HepG2 (cell line): Measurements from ENCODE around the gene DOK4. TPM values are rescaled to one million over a fixed set of nuclear protein-coding genes. Genes with fewer than 3 reads are reported as not detected.
A peak's percentile ranks its signal among the peaks of the same experiment; 100 is the strongest.

Experiments
- AKAP8 ChIP-seq: sonication (generic); formaldehyde crosslinking; IDR thresholded peaks from 2 replicates; pipeline ENCODE4 v1.5.1; 2020; ENCODE audit warnings: mild to moderate bottlenecking, missing genetic modification reagents
- KLF13 ChIP-seq: sonication (generic); formaldehyde crosslinking; IDR thresholded peaks from 2 replicates; pipeline ENCODE4 v1.4.0; 2020; ENCODE audit warnings: mild to moderate bottlenecking, missing genetic modification reagents
- LCORL ChIP-seq, 2 experiments: fragments of 450-650 bp in 1 of 2; sonication (generic) in 1 of 2; formaldehyde crosslinking in 1 of 2; IDR thresholded peaks; 2 replicates each; pipeline versions ENCODE4 v1.5.0 to v1.6.1; 2017 to 2020; ENCODE audit warnings: antibody characterized with exemption in 1 of 2, missing genetic modification reagents in 1 of 2
- MNT ChIP-seq: fragments of 450-650 bp; IDR thresholded peaks from 2 replicates; pipeline ENCODE4 v1.6.1; 2016
- NBN ChIP-seq: fragments of 450-650 bp; conservative IDR thresholded peaks from 2 replicates; pipeline ENCODE4 v1.6.1; 2017
- SATB2 ChIP-seq: sonication (generic); formaldehyde crosslinking; IDR thresholded peaks from 2 replicates; pipeline ENCODE4 v1.5.0; 2020; ENCODE audit warnings: missing genetic modification reagents
- TCF12 ChIP-seq, 2 experiments: fragments of 450-650 bp in 1 of 2; sonication (generic) in 1 of 2; formaldehyde crosslinking in 1 of 2; IDR thresholded peaks; 2 replicates each; pipeline versions ENCODE4 v1.6.1 to v1.8.0; 2017 to 2022; ENCODE audit warnings: antibody characterized with exemption in 1 of 2, mild to moderate bottlenecking in 1 of 2, missing genetic modification reagents in 1 of 2, moderate library complexity in 1 of 2
- UBTF ChIP-seq: sonication (generic); formaldehyde crosslinking; IDR thresholded peaks from 2 replicates; pipeline ENCODE4 v1.4.0; 2020; ENCODE audit warnings: mild to moderate bottlenecking, missing genetic modification reagents
- ZEB1 ChIP-seq: IDR thresholded peaks from 2 replicates; pipeline ENCODE4 v1.6.1; 2012; ENCODE audit warnings: mild to moderate bottlenecking, low read depth, inconsistent platforms; ENCODE audit not compliant: insufficient replicate concordance
- polyA plus RNA-seq, 8 experiments: library from polyadenylated mRNA; depleted of rRNA in 3 of 8; stranded (reverse) in 7 of 8; unstranded in 1 of 8; fragments of >200 nt; fragmentation: Illumina TruSeq in 4 of 8; extraction: Trizol in 4 of 8; gene quantifications; 2 replicates each; pipeline versions ENCODE4 v1.2.1 to v1.2.3, GENCODE V29; 2011 to 2016; ENCODE audit warnings: low read depth in 4 of 8, missing spikeins in 1 of 8, mixed read lengths in 1 of 8; ENCODE audit not compliant: insufficient read depth in 1 of 8
- total RNA-seq, 5 experiments: library from RNA; depleted of rRNA; stranded (reverse); fragments of >200 nt; fragmentation: Illumina TruSeq; extraction: Trizol; gene quantifications; 2 replicates each; pipeline ENCODE4 v1.2.3, GENCODE V29; 2016; ENCODE audit warnings: low read depth in 1 of 5
- TF ChIP-seq, protein P1 (sequence below): sonication (generic); formaldehyde crosslinking; conservative IDR thresholded peaks from 2 replicates; pipeline ENCODE4 v1.8.0; 2022; ENCODE audit warnings: missing genetic modification reagents
- TF ChIP-seq, protein P2 (sequence below): sonication (generic); formaldehyde crosslinking; IDR thresholded peaks from 2 replicates; pipeline ENCODE4 v1.9.0; 2021; ENCODE audit warnings: missing genetic modification reagents, borderline replicate concordance
- TF ChIP-seq, protein P3 (sequence below): sonication (generic); formaldehyde crosslinking; IDR thresholded peaks from 2 replicates; pipeline ENCODE4 v1.4.0; 2020; ENCODE audit warnings: missing genetic modification reagents, borderline replicate concordance

DOK4 gene
- total and polyA plus RNA-seq, 2 of the 13 experiments (the other 11 are each of a cell fraction or from before 2014, with no cell fraction given), result 52.7 to 70.0 TPM

DNA sequence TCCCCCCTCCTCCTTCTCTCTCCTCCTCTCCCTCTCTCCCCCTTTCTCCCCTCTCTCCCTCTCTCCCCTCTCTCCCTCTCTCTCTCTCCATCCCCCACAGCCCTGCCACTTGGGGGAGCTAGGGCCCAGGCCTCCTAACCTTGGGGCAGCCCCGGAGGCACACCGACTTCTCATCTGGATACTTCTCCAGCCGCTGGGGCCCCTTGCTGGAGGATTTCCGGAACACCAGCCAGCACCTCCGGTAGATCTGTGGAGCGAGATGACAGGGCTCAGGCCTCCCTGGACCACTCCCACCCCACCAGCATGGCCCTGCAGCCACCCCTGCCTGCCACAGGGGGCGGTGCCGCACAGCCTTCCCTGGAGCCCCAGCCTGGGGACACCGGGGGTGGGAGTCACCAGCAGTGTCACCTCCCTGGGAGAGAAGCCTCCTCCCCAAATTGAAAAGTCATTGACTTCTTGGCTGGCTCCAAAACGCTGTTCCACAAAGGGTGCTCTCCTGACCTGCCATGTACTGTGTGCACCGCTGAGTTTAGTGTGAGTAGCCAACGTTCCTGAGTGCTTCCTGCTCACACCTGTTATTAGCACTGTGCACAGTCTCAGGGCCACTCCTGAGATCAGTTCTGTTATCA is 10.5 kb downstream of the DOK4 start (continued):
- TF ChIP-seq MNT (no peak), UBTF (CRISPR knock-in tag) (no peak), TCF12 (IDR thresholded peaks at IDR 0.05) (no peak), TCF12 (CRISPR knock-in tag; IDR thresholded peaks at IDR 0.05) (no peak), AKAP8 (peak; percentile 79), LCORL (IDR thresholded peaks at IDR 0.05) (no peak), LCORL (CRISPR knock-in tag; IDR thresholded peaks at IDR 0.05) (0 out of 2 replicates have a peak, but pooled peaks have one; percentile 34), KLF13 (CRISPR knock-in tag) (no peak), NBN (no peak), ZEB1 (no peak), SATB2 (CRISPR knock-in tag) (no peak)
- TF ChIP-seq, protein P1, sequence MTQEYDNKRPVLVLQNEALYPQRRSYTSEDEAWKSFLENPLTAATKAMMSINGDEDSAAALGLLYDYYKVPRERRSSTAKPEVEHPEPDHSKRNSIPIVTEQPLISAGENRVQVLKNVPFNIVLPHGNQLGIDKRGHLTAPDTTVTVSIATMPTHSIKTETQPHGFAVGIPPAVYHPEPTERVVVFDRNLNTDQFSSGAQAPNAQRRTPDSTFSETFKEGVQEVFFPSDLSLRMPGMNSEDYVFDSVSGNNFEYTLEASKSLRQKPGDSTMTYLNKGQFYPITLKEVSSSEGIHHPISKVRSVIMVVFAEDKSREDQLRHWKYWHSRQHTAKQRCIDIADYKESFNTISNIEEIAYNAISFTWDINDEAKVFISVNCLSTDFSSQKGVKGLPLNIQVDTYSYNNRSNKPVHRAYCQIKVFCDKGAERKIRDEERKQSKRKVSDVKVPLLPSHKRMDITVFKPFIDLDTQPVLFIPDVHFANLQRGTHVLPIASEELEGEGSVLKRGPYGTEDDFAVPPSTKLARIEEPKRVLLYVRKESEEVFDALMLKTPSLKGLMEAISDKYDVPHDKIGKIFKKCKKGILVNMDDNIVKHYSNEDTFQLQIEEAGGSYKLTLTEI (CRISPR knock-in tag), result no peak
- TF ChIP-seq, protein P2, sequence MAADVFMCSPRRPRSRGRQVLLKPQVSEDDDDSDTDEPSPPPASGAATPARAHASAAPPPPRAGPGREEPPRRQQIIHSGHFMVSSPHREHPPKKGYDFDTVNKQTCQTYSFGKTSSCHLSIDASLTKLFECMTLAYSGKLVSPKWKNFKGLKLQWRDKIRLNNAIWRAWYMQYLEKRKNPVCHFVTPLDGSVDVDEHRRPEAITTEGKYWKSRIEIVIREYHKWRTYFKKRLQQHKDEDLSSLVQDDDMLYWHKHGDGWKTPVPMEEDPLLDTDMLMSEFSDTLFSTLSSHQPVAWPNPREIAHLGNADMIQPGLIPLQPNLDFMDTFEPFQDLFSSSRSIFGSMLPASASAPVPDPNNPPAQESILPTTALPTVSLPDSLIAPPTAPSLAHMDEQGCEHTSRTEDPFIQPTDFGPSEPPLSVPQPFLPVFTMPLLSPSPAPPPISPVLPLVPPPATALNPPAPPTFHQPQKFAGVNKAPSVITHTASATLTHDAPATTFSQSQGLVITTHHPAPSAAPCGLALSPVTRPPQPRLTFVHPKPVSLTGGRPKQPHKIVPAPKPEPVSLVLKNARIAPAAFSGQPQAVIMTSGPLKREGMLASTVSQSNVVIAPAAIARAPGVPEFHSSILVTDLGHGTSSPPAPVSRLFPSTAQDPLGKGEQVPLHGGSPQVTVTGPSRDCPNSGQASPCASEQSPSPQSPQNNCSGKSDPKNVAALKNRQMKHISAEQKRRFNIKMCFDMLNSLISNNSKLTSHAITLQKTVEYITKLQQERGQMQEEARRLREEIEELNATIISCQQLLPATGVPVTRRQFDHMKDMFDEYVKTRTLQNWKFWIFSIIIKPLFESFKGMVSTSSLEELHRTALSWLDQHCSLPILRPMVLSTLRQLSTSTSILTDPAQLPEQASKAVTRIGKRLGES, result no peak
- TF ChIP-seq, protein P3, sequence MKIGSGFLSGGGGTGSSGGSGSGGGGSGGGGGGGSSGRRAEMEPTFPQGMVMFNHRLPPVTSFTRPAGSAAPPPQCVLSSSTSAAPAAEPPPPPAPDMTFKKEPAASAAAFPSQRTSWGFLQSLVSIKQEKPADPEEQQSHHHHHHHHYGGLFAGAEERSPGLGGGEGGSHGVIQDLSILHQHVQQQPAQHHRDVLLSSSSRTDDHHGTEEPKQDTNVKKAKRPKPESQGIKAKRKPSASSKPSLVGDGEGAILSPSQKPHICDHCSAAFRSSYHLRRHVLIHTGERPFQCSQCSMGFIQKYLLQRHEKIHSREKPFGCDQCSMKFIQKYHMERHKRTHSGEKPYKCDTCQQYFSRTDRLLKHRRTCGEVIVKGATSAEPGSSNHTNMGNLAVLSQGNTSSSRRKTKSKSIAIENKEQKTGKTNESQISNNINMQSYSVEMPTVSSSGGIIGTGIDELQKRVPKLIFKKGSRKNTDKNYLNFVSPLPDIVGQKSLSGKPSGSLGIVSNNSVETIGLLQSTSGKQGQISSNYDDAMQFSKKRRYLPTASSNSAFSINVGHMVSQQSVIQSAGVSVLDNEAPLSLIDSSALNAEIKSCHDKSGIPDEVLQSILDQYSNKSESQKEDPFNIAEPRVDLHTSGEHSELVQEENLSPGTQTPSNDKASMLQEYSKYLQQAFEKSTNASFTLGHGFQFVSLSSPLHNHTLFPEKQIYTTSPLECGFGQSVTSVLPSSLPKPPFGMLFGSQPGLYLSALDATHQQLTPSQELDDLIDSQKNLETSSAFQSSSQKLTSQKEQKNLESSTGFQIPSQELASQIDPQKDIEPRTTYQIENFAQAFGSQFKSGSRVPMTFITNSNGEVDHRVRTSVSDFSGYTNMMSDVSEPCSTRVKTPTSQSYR, result no peak
